HEK293T (cell line): Measurements from ENCODE around the gene LRCH4.
A peak's percentile ranks its signal among the peaks of the same experiment; 100 is the strongest.

ENCODE experiments used
- CTCF ChIA-PET: fragments of 350-600 bp; formaldehyde crosslinking; extraction: SDS; loops from one replicate; lab custom pipeline; 2021; ENCODE audit warnings: antibody characterized with exemption, inconsistent platforms; lab: Yijun Ruan, JAX
- POLR2A ChIA-PET: fragments of 350-600 bp; formaldehyde crosslinking; extraction: SDS; loops from one replicate; lab custom pipeline; 2020; ENCODE audit warnings: antibody characterized with exemption, inconsistent platforms; lab: Yijun Ruan, JAX
- DNase-seq: peaks from one replicate; pipeline ENCODE4 v3.0.0; 2012; ENCODE audit warnings: mixed read lengths; ENCODE audit errors: extremely low spot score
- ARNT ChIP-seq: fragments of 450-650 bp; IDR thresholded peaks from 2 replicates; pipeline ENCODE4 v1.6.1; 2017; ENCODE audit warnings: mild to moderate bottlenecking
- BHLHE40 ChIP-seq: fragments of 450-650 bp; IDR thresholded peaks from 2 replicates; pipeline ENCODE4 v1.6.1; 2016; ENCODE audit warnings: mild to moderate bottlenecking, moderate library complexity, borderline replicate concordance
- CTBP1 ChIP-seq: fragments of 450-650 bp; IDR thresholded peaks from 2 replicates; pipeline ENCODE4 v1.6.1; 2016; ENCODE audit warnings: borderline replicate concordance
- ELF4 ChIP-seq: fragments of 450-650 bp; IDR thresholded peaks from 2 replicates; pipeline ENCODE4 v1.6.1; 2017; ENCODE audit warnings: antibody characterized with exemption
- FOXA1 ChIP-seq: fragments of 450-650 bp; IDR thresholded peaks from 2 replicates; pipeline ENCODE4 v1.6.1; 2016; ENCODE audit warnings: mild to moderate bottlenecking
- FOXK2 ChIP-seq: fragments of 450-650 bp; IDR thresholded peaks from 2 replicates; pipeline ENCODE4 v1.6.1; 2016; ENCODE audit warnings: mild to moderate bottlenecking
- FOXM1 ChIP-seq: fragments of 450-650 bp; IDR thresholded peaks from 2 replicates; pipeline ENCODE4 v1.6.1; 2017; ENCODE audit warnings: mild to moderate bottlenecking, borderline replicate concordance
- HDGF ChIP-seq: fragments of 450-650 bp; IDR thresholded peaks from 2 replicates; pipeline ENCODE4 v1.6.1; 2017; ENCODE audit warnings: antibody characterized with exemption, borderline replicate concordance
- L3MBTL2 ChIP-seq: fragments of 450-650 bp; conservative IDR thresholded peaks from 2 replicates; pipeline ENCODE4 v1.6.1; 2016; ENCODE audit warnings: mild to moderate bottlenecking
- LEF1 ChIP-seq: fragments of 450-650 bp; IDR thresholded peaks from 2 replicates; pipeline ENCODE4 v1.6.1; 2017; ENCODE audit warnings: mild to moderate bottlenecking, borderline replicate concordance
- NFRKB ChIP-seq: fragments of 450-650 bp; IDR thresholded peaks from 2 replicates; pipeline ENCODE4 v1.6.1; 2016; ENCODE audit warnings: mild to moderate bottlenecking, moderate library complexity
- PKNOX1 ChIP-seq: fragments of 450-650 bp; IDR thresholded peaks from 2 replicates; pipeline ENCODE4 v1.6.1; 2016
- SP1 ChIP-seq: fragments of 450-650 bp; IDR thresholded peaks from 2 replicates; pipeline ENCODE4 v1.6.1; 2017
- SUZ12 ChIP-seq: fragments of 450-650 bp; IDR thresholded peaks from 2 replicates; pipeline ENCODE4 v1.6.1; 2016; ENCODE audit warnings: mild to moderate bottlenecking
- TARDBP ChIP-seq: fragments of 450-650 bp; IDR thresholded peaks from 2 replicates; pipeline ENCODE4 v1.6.1; 2016
- ZNF384 ChIP-seq: fragments of 450-650 bp; IDR thresholded peaks from 2 replicates; pipeline ENCODE4 v1.6.1; 2016

Gene LRCH4

GRCh38 chr7:100588438-100588837 lies 2.5 kb upstream of the LRCH4 start:
- no peak for DNase-seq
- ChIA-PET POLR2A (interaction anchor here (1.0 to 1.7 kb wide), 5 partner anchors 14 to 109 kb away, joined by 3 to 9 read pairs (median 4); partner anchors contain the start of genes MOSPD3 and TSC22D4), CTCF (interaction anchor here (0.6 to 1.2 kb wide), 8 partner anchors 9 to 139 kb away, joined by 3 to 6 read pairs (median 4); partner anchors contain the start of gene SPACDR)

GRCh38 chr7:100586266-100587025 lies 517 bp upstream of the LRCH4 start, which contains the start of gene FBXO24:
FBXO24 (plus strand) TSS chr7:100586328; CDS start chr7:100586626, 298 bp downstream.
- TF ChIP-seq SP1 = peak; percentile 79; the same call in 1 of the 2 replicates
- TF ChIP-seq PKNOX1 = peak; percentile 100
- no peak; the same call in 1 of the 2 replicates for TF ChIP-seq ELF4
- TF ChIP-seq LEF1 = no peak
- peak; percentile 98 for DNase-seq
- ChIA-PET CTCF (interaction anchor here (0.6 to 1.5 kb wide), 7 partner anchors 16 to 119 kb away, joined by 3 to 6 read pairs (median 4); partner anchors contain the start of genes MOSPD3, PCOLCE and POP7), POLR2A (interaction anchor here (0.5 to 3.3 kb wide), 33 partner anchors 9 to 303 kb away, joined by 3 to 40 read pairs (median 4); partner anchors contain the start of genes GIGYF1, GNB2, MOSPD3 and PCOLCE)

More at GRCh38 chr7:100588438-100588837, 2.5 kb upstream of the LRCH4 start:
- no peak for TF ChIP-seq FOXK2
- TF ChIP-seq HDGF = no peak
- TF ChIP-seq ELF4 = no peak
- no peak for TF ChIP-seq L3MBTL2
- TF ChIP-seq TARDBP = no peak
- no peak for TF ChIP-seq CTBP1
- TF ChIP-seq FOXA1 = no peak
- no peak for TF ChIP-seq ARNT
- no peak for TF ChIP-seq PKNOX1
- TF ChIP-seq BHLHE40 = no peak
- TF ChIP-seq SUZ12 = no peak
- TF ChIP-seq ZNF384 = no peak
- TF ChIP-seq SP1 = no peak
- TF ChIP-seq NFRKB = no peak

- no peak for TF ChIP-seq TARDBP
- no peak for TF ChIP-seq ARNT
- no peak for TF ChIP-seq BHLHE40
- TF ChIP-seq HDGF = 0 out of 2 replicates have a peak, but pooled peaks have one; percentile 41
- CTCF ChIA-PET = interaction anchor here (0.6 to 1.5 kb wide), 5 partner anchors 8 to 141 kb away, joined by 3 to 6 read pairs (median 3); partner anchors contain the start of gene POP7
- POLR2A ChIA-PET = interaction anchor here (1.0 to 3.3 kb wide), 10 partner anchors 12 to 304 kb away, joined by 3 to 40 read pairs (median 5); partner anchors contain the start of genes AGFG2, MOSPD3, PCOLCE and POP7
- DNase-seq = no peak
These were observed 1.0 kb downstream of the LRCH4 start for GRCh38 chr7:100584683-100585510.

- CTCF ChIA-PET = interaction anchor here (1.2 to 1.4 kb wide), 2 partner anchors 18 to 141 kb away, joined by 3 to 6 read pairs; no protein-coding TSS in a partner anchor
- no peak for DNase-seq
- TF ChIP-seq ZNF384 = no peak
- TF ChIP-seq FOXK2 = no peak
- TF ChIP-seq SUZ12 = no peak
- TF ChIP-seq LEF1 = no peak
- TF ChIP-seq FOXM1 = no peak
- TF ChIP-seq PKNOX1 = no peak
- no peak for TF ChIP-seq CTBP1
- TF ChIP-seq L3MBTL2 = no peak
- TF ChIP-seq BHLHE40 = no peak
- TF ChIP-seq TARDBP = no peak
- TF ChIP-seq SP1 = no peak
- TF ChIP-seq ARNT = no peak
- POLR2A ChIA-PET = interaction anchor here (1.0 to 3.2 kb wide), 6 partner anchors 12 to 305 kb away, joined by 3 to 40 read pairs (median 5); partner anchors contain the start of genes AGFG2, PCOLCE, POP7 and UFSP1
These were observed 1.8 kb downstream of the LRCH4 start for GRCh38 chr7:100584054-100584682.
